ENCODE results near the gene TPK1.

TPK1 gene

DNA sequence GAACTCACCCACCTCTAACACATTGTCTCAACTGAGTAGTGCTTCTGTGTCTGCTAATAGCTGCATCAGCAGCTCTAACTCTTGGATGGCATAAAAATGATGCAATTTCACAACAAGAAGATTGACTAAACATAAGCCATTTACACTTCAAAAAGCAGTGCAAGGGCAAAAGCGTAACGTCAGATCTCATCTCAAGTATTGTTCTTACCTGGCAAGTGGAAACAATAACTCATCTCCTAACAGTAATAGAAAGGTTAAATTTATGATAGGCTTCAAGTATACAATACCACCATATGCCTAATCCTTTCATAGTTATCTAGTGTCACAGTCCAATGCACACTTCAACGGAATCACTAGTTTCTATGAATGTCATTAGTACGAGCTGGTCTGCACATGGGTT lies 14.8 kb downstream of the TPK1 start:
- Histone ChIP-seq H4K8ac (ENCODE audit: low read depth, low read length) (no peak overlapping the region), H3K27ac (ENCODE audit: low read depth, low read length) (no peak overlapping the region), H3K9ac (ENCODE audit: low read length) (no peak overlapping the region), H3K4ac (ENCODE audit: low read depth, low read length) (no peak overlapping the region), H2AK5ac (ENCODE audit: low read length) (no peak overlapping the region), H3K23ac (ENCODE audit: low read length) (no peak overlapping the region), H4K5ac (ENCODE audit: low read length) (no peak overlapping the region), H2BK15ac (replicated peaks; ENCODE audit: low read depth) (no peak overlapping the region), H3K4me1 (ENCODE audit: control insufficient read depth, low read depth, low read length) (no peaks in the 10 kb centered on the region), H3K18ac (ENCODE audit: low read length) (no peak overlapping the region), H3K79me2 (ENCODE audit: control insufficient read depth, insufficient read depth, low read length) (no peaks in the 10 kb centered on the region), H3K4me3 (ENCODE audit: low read length) (no peak overlapping the region), H3K27me3 (ENCODE audit: insufficient read depth, low read length, poor library complexity) (no peaks in the 10 kb centered on the region), H3K79me1 (ENCODE audit: low read length) (no peaks in the 10 kb centered on the region), H2BK120ac (ENCODE audit: low read depth, low read length) (no peak overlapping the region), H3K4me2 (ENCODE audit: low read length) (no peak overlapping the region), H3K36me3 (ENCODE audit: control insufficient read depth, insufficient read depth, low read length) (no peaks in the 10 kb centered on the region), H2BK5ac (ENCODE audit: low read length) (no peak overlapping the region), H3K56ac (ENCODE audit: low read length) (no peak overlapping the region)
- no peak for DNase-seq
- WGBS (ENCODE audit: extremely low coverage, insufficient coverage, low lambda C conversion rate), result no CpG with 5 or more reads among the region's 4 CpGs

DNA sequence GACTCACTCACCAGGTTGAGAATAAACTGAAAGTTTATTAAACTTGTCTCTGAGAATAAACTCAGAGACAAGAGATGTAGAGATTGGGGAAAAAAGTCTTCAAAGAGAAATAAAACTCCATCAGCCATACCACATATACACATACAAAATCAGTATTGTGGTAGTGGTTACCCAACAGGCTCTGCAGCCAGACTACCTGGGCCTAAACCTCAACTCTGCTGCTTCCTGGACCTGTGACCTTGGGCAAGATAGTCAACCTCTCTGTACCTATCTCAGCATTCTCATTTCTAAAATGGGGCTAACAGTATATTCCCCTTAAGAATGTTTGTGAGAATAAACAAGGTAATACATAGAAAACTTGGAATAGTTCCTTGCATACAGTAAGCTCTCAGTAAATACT lies 15.3 kb downstream of the TPK1 start:
- Histone ChIP-seq H3K79me2 (ENCODE audit: control insufficient read depth, insufficient read depth, low read length) (no peaks in the 10 kb centered on the region), H2BK5ac (ENCODE audit: low read length) (no peak overlapping the region), H4K5ac (ENCODE audit: low read length) (no peak overlapping the region)

DNA sequence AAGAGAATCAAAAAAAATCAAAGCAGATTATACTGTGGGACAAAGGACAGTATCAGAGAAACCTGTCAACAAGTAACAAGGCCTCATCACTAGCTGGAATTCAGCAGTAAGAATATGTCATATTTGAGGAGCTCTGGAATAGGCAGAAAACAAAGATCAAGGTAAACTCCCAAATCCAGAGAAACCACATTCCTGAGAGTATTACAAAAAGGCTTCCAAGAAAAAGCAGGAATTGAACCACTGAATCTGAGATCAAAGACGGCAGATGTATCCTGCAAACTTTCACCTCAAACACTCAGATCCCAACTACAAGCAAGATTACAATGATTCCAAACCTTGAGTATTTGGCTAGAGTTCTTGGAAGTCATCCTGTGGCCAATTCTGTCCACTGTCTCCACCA lies 16.3 kb downstream of the TPK1 start:
- Histone ChIP-seq H3K27me3 (ENCODE audit: insufficient read depth, low read length, poor library complexity) (no peaks in the 10 kb centered on the region), H4K8ac (ENCODE audit: low read depth, low read length) (no peak overlapping the region), H3K4me3 (ENCODE audit: low read length) (no peak overlapping the region), H3K27ac (ENCODE audit: low read depth, low read length) (no peak overlapping the region), H3K4ac (ENCODE audit: low read depth, low read length) (no peak overlapping the region), H3K4me1 (ENCODE audit: control insufficient read depth, low read depth, low read length) (no peaks in the 10 kb centered on the region), H3K4me2 (ENCODE audit: low read length) (no peak overlapping the region), H3K56ac (ENCODE audit: low read length) (no peak overlapping the region), H2AK5ac (ENCODE audit: low read length) (no peak overlapping the region), H3K36me3 (ENCODE audit: control insufficient read depth, insufficient read depth, low read length) (no peaks in the 10 kb centered on the region), H2BK120ac (ENCODE audit: low read depth, low read length) (no peak overlapping the region), H3K18ac (ENCODE audit: low read length) (no peak overlapping the region), H3K79me1 (ENCODE audit: low read length) (no peaks in the 10 kb centered on the region), H3K23ac (ENCODE audit: low read length) (no peak overlapping the region), H3K79me2 (ENCODE audit: control insufficient read depth, insufficient read depth, low read length) (no peaks in the 10 kb centered on the region), H2BK15ac (replicated peaks; ENCODE audit: low read depth) (no peak overlapping the region), H2BK5ac (ENCODE audit: low read length) (no peak overlapping the region), H4K5ac (ENCODE audit: low read length) (no peak overlapping the region), H3K9ac (ENCODE audit: low read length) (no peak overlapping the region)
- DNase-seq, result no peak
- no CpG with 5 or more reads among the region's 1 CpG for WGBS (ENCODE audit: extremely low coverage, insufficient coverage, low lambda C conversion rate)

More for the DNA sequence above, 15.3 kb downstream of the TPK1 start:
- H3K56ac ChIP-seq (ENCODE audit: low read length), result no peak overlapping the region
- H3K79me1 ChIP-seq (ENCODE audit: low read length), result no peaks in the 10 kb centered on the region
- DNase-seq, result no peak
- no peak overlapping the region for H3K23ac ChIP-seq (ENCODE audit: low read length)
- H3K27ac ChIP-seq (ENCODE audit: low read depth, low read length), result no peak overlapping the region
- no peak overlapping the region for H2BK120ac ChIP-seq (ENCODE audit: low read depth, low read length)
- no peak overlapping the region for H3K18ac ChIP-seq (ENCODE audit: low read length)
- no peak overlapping the region for H3K4me2 ChIP-seq (ENCODE audit: low read length)
- H3K9ac ChIP-seq (ENCODE audit: low read length), result no peak overlapping the region
- H4K8ac ChIP-seq (ENCODE audit: low read depth, low read length), result no peak overlapping the region
- no peak overlapping the region for H2BK15ac ChIP-seq (replicated peaks; ENCODE audit: low read depth)
- H3K4me3 ChIP-seq (ENCODE audit: low read length), result no peak overlapping the region
- no peak overlapping the region for H3K4ac ChIP-seq (ENCODE audit: low read depth, low read length)
- no peaks in the 10 kb centered on the region for H3K36me3 ChIP-seq (ENCODE audit: control insufficient read depth, insufficient read depth, low read length)
- H3K27me3 ChIP-seq (ENCODE audit: insufficient read depth, low read length, poor library complexity), result no peaks in the 10 kb centered on the region
- no peaks in the 10 kb centered on the region for H3K4me1 ChIP-seq (ENCODE audit: control insufficient read depth, low read depth, low read length)
- no peak overlapping the region for H2AK5ac ChIP-seq (ENCODE audit: low read length)

DNA sequence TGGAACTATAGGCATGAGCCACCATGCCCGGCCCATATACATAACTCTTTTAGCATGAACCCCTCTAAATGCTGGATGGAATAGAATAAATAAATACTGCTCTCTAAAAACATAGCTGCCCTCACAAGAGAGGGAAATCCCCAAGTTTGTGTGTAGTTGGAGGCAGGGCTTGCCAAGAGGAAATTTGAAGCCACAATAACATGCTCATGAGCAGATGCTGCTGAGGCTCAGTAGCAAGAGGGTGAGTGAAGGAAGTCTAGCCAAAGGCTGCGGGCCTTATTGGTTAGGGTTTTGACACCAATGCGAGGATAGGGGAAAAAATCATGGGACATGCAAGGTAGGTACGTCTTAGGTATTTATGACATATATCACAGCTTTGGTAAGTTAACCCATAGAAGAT lies 17.3 kb downstream of the TPK1 start:
- no peak for DNase-seq
- no peak overlapping the region for H3K4me3 ChIP-seq (ENCODE audit: low read length)
- H3K79me1 ChIP-seq (ENCODE audit: low read length), result no peaks in the 10 kb centered on the region
- no peaks in the 10 kb centered on the region for H3K4me1 ChIP-seq (ENCODE audit: control insufficient read depth, low read depth, low read length)
- H2BK5ac ChIP-seq (ENCODE audit: low read length), result no peak overlapping the region
- H2AK5ac ChIP-seq (ENCODE audit: low read length), result no peak overlapping the region
- H3K9ac ChIP-seq (ENCODE audit: low read length), result no peak overlapping the region
- no peaks in the 10 kb centered on the region for H3K79me2 ChIP-seq (ENCODE audit: control insufficient read depth, insufficient read depth, low read length)
- no peak overlapping the region for H3K18ac ChIP-seq (ENCODE audit: low read length)
- H3K36me3 ChIP-seq (ENCODE audit: control insufficient read depth, insufficient read depth, low read length), result no peaks in the 10 kb centered on the region
- no peak overlapping the region for H3K4me2 ChIP-seq (ENCODE audit: low read length)
- H2BK15ac ChIP-seq (replicated peaks; ENCODE audit: low read depth), result no peak overlapping the region
- no peak overlapping the region for H3K27ac ChIP-seq (ENCODE audit: low read depth, low read length)
- H4K5ac ChIP-seq (ENCODE audit: low read length), result no peak overlapping the region
- no peak overlapping the region for H2BK120ac ChIP-seq (ENCODE audit: low read depth, low read length)
- H3K56ac ChIP-seq (ENCODE audit: low read length), result no peak overlapping the region
- WGBS (ENCODE audit: extremely low coverage, insufficient coverage, low lambda C conversion rate), result no CpG with 5 or more reads among the region's 4 CpGs
- no peak overlapping the region for H3K23ac ChIP-seq (ENCODE audit: low read length)
- H4K8ac ChIP-seq (ENCODE audit: low read depth, low read length), result no peak overlapping the region
- no peak overlapping the region for H3K4ac ChIP-seq (ENCODE audit: low read depth, low read length)
- H3K27me3 ChIP-seq (ENCODE audit: insufficient read depth, low read length, poor library complexity), result no peaks in the 10 kb centered on the region

DNA sequence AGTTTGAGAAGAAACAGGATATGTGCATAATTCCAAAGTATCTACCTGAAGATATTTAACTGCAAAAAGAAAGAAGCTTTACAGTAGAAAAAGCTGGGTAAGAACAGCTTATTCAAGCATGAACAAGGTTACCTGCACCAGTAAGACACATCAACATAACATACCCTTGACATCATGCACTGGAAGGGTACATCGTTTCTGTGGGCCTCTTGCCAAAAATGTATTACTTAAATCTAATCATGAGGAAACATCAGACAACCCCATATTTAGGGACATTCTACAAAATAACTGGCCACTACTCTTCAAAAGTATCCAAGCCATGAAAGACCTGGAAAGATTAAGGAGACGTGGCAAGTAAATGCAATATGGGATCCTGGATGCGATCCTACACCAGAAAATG lies 18.9 kb downstream of the TPK1 start:
- Histone ChIP-seq H3K4me2 (ENCODE audit: low read length) (no peak overlapping the region), H2BK15ac (replicated peaks; ENCODE audit: low read depth) (no peak overlapping the region), H2AK5ac (ENCODE audit: low read length) (no peak overlapping the region), H3K79me1 (ENCODE audit: low read length) (no peaks in the 10 kb centered on the region), H2BK120ac (ENCODE audit: low read depth, low read length) (no peak overlapping the region), H3K9ac (ENCODE audit: low read length) (no peak overlapping the region), H3K23ac (ENCODE audit: low read length) (no peak overlapping the region), H3K27me3 (ENCODE audit: insufficient read depth, low read length, poor library complexity) (no peaks in the 10 kb centered on the region), H3K4me3 (ENCODE audit: low read length) (no peak overlapping the region), H4K8ac (ENCODE audit: low read depth, low read length) (no peak overlapping the region), H3K4me1 (ENCODE audit: control insufficient read depth, low read depth, low read length) (no peaks in the 10 kb centered on the region), H4K5ac (ENCODE audit: low read length) (no peak overlapping the region), H3K4ac (ENCODE audit: low read depth, low read length) (no peak overlapping the region), H3K27ac (ENCODE audit: low read depth, low read length) (no peak overlapping the region), H2BK5ac (ENCODE audit: low read length) (no peak overlapping the region), H3K36me3 (ENCODE audit: control insufficient read depth, insufficient read depth, low read length) (no peaks in the 10 kb centered on the region), H3K56ac (ENCODE audit: low read length) (no peak overlapping the region), H3K18ac (ENCODE audit: low read length) (no peak overlapping the region), H3K79me2 (ENCODE audit: control insufficient read depth, insufficient read depth, low read length) (no peaks in the 10 kb centered on the region)
- no CpG with 5 or more reads among the region's 3 CpGs for WGBS (ENCODE audit: extremely low coverage, insufficient coverage, low lambda C conversion rate)
- no peak for DNase-seq

DNA sequence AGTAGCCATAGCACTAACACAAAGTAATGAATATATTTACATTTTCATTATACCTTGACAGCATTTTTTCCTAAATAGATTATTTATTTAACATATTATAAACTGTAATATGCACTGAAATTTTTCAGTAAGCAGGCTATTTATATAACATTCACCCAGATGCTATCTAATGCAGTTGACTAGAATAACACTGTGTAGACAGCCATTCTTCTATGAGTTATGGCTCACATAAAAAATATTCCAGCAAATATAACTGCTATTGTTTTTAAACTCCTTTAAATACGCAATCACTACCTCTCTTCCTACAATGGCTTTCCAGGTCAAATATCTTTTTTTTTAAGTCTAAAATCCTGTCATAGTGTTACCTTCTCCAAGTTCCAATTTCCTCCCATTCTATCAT lies 21.6 kb downstream of the TPK1 start:
- Histone ChIP-seq H3K4me3 (ENCODE audit: low read length) (no peak overlapping the region), H3K79me2 (ENCODE audit: control insufficient read depth, insufficient read depth, low read length) (no peaks in the 10 kb centered on the region), H3K56ac (ENCODE audit: low read length) (no peak overlapping the region), H3K4ac (ENCODE audit: low read depth, low read length) (no peak overlapping the region), H3K27ac (ENCODE audit: low read depth, low read length) (no peak overlapping the region), H3K27me3 (ENCODE audit: insufficient read depth, low read length, poor library complexity) (no peaks in the 10 kb centered on the region), H3K4me2 (ENCODE audit: low read length) (no peak overlapping the region), H2BK120ac (ENCODE audit: low read depth, low read length) (no peak overlapping the region), H3K9ac (ENCODE audit: low read length) (no peak overlapping the region), H3K18ac (ENCODE audit: low read length) (no peak overlapping the region), H4K5ac (ENCODE audit: low read length) (no peak overlapping the region), H3K79me1 (ENCODE audit: low read length) (no peaks in the 10 kb centered on the region), H2AK5ac (ENCODE audit: low read length) (no peak overlapping the region), H2BK5ac (ENCODE audit: low read length) (no peak overlapping the region), H3K36me3 (ENCODE audit: control insufficient read depth, insufficient read depth, low read length) (no peaks in the 10 kb centered on the region), H3K4me1 (ENCODE audit: control insufficient read depth, low read depth, low read length) (no peaks in the 10 kb centered on the region), H4K8ac (ENCODE audit: low read depth, low read length) (no peak overlapping the region), H2BK15ac (replicated peaks; ENCODE audit: low read depth) (no peak overlapping the region), H3K23ac (ENCODE audit: low read length) (no peak overlapping the region)
- 100% methylated on average over 1 of the region's 1 CpG for WGBS (ENCODE audit: extremely low coverage, insufficient coverage, low lambda C conversion rate)
- no peak for DNase-seq

All from mesendoderm (in vitro differentiated cells).